Gastroesophageal sphincter (tissue), 3 donors: Measurements from ENCODE around the gene GALNTL6.

Experiments used
- EP300 ChIP-seq: sonication (generic); formaldehyde crosslinking; IDR thresholded peaks from one replicate; pipeline ENCODE4 v1.6.1; 2017; ENCODE audit warnings: antibody characterized with exemption, mild to moderate bottlenecking
- POLR2A ChIP-seq, 2 donors: fragments of 450-650 bp; IDR thresholded peaks; one replicate each; pipeline ENCODE4 v1.6.1; 2017; ENCODE audit warnings: antibody characterized with exemption in 2 of 2, mild to moderate bottlenecking in 2 of 2, moderate library complexity in 1 of 2
- POLR2AphosphoS5 ChIP-seq: sonication (generic); formaldehyde crosslinking; IDR thresholded peaks from one replicate; pipeline ENCODE4 v1.6.1; 2017; ENCODE audit warnings: antibody characterized with exemption
- TF ChIP-seq, protein P1 (sequence below), 4 experiments: fragments of 200-600 bp in 2 of 4; fragments of 450-650 bp in 2 of 4; sonication (generic) in 1 of 4; IDR thresholded peaks; one replicate each; pipeline ENCODE4 v1.5.1; 2017 to 2019; ENCODE audit warnings: antibody characterized with exemption in 4 of 4, mild to moderate bottlenecking in 2 of 4, moderate library complexity in 2 of 4

DNA sequence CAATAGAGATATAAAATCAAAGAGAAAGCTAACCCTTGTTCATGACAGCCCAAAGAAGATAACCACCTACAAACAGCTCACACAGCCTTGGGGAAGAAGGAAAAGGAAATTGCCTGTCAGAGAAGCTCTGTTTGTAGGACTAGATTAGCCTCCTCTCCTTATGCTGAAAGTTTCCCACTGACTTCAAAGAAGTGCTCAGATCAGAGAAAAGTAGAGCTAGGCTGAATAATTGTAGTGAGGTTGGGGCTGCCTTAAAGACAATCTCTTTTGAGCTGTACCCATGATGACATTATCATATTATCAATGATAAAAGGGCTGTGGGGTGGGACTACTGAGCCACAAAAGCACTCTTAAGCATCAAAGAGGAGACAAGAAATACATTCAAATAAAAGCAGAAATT is 1132.4 kb downstream of the GALNTL6 start:
- TF ChIP-seq POLR2AphosphoS5 (no peak), POLR2A (IDR thresholded peaks at IDR 0.05) (no peak), EP300 (no peak)
- TF ChIP-seq, protein P1, sequence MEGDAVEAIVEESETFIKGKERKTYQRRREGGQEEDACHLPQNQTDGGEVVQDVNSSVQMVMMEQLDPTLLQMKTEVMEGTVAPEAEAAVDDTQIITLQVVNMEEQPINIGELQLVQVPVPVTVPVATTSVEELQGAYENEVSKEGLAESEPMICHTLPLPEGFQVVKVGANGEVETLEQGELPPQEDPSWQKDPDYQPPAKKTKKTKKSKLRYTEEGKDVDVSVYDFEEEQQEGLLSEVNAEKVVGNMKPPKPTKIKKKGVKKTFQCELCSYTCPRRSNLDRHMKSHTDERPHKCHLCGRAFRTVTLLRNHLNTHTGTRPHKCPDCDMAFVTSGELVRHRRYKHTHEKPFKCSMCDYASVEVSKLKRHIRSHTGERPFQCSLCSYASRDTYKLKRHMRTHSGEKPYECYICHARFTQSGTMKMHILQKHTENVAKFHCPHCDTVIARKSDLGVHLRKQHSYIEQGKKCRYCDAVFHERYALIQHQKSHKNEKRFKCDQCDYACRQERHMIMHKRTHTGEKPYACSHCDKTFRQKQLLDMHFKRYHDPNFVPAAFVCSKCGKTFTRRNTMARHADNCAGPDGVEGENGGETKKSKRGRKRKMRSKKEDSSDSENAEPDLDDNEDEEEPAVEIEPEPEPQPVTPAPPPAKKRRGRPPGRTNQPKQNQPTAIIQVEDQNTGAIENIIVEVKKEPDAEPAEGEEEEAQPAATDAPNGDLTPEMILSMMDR (IDR thresholded peaks at IDR 0.05), result no peak
